ENCODE results near the gene GPN2. TPM values are rescaled to one million over a fixed set of nuclear protein-coding genes. Genes with fewer than 3 reads are reported as not detected.

Gene GPN2
- total and polyA plus RNA-seq, 7 experiments from 2014 or later: 9.1 to 50.6 (median 31.8) TPM

DNA sequence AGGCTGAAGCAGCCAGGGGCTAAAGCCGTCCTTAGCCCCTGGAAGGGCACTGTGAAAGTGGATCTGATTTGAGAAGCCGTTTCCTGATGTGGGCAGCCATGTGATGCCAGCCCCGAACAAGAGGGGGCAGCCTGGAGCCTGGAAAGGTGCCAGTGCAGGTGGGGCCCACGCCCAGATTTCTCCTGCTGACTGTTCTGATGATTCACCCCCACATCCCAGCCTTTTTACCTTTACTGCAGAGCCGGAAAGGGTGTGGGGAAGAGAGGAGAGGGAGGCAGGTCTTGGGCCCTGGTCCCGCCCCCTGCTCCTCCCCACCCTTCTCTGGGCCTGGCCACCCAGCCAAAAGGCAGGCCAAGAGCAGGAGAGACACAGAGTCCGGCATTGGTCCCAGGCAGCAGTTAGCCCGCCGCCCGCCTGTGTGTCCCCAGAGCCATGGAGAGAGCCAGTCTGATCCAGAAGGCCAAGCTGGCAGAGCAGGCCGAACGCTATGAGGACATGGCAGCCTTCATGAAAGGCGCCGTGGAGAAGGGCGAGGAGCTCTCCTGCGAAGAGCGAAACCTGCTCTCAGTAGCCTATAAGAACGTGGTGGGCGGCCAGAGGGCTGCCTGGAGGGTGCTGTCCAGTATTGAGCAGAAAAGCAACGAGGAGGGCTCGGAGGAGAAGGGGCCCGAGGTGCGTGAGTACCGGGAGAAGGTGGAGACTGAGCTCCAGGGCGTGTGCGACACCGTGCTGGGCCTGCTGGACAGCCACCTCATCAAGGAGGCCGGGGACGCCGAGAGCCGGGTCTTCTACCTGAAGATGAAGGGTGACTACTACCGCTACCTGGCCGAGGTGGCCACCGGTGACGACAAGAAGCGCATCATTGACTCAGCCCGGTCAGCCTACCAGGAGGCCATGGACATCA is 27.1 kb downstream of the GPN2 start, which contains the start of gene SFN:
SFN (plus strand) TSS at position 369 of the 904 bp plus-strand sequence; CDS start at position 433, 64 bp downstream.
- Mint-ChIP-seq H3K27me3 (no peaks in the 10 kb centered on the region), H3K4me1 (peaks cover 10 to 33% (median 24%) of the 10 kb centered on the region in 7 donors), H3K9me3 (no peaks in the 10 kb centered on the region), H3K36me3 (peaks cover 0 to 3% (median 0%) of the 10 kb centered on the region in 5 donors), H3K4me3 (peak within 1 kb of the TSS in 9 of 10 donors; percentile 86 to 100 (median 95)), H3K27ac (peak within 1 kb of the TSS in 8 of 9 donors; percentile 41 to 93 (median 68))
- H3K4me1 ChIP-seq (ENCODE audit: control insufficient read depth in 2 of 2, insufficient read depth in 2 of 2, low read length in 2 of 2): peaks cover 5 to 10% of the 10 kb centered on the region in 2 donors
- no peaks in the 10 kb centered on the region for H3K9me3 ChIP-seq (ENCODE audit: control insufficient read depth in 2 of 3, low read length in 3 of 3)
- ChIA-PET POLR2A (interaction anchor here (1.1 kb wide), 1 partner anchor 33 kb away, joined by 3 read pairs; no protein-coding TSS in a partner anchor), CTCF (interaction anchor here (0.7 to 1.7 kb wide), 4 partner anchors 12 to 616 kb away, joined by 3 to 4 read pairs (median 4); no protein-coding TSS in a partner anchor)
- H3K36me3 ChIP-seq (ENCODE audit: control insufficient read depth in 2 of 3, insufficient read depth in 3 of 3, low read length in 3 of 3): peaks cover 0 to 7% (median 0%) of the 10 kb centered on the region in 3 experiments
- intact Hi-C loops (cut with micrococcal nuclease): loop anchor here in 1 of 2 donors (5.0 kb wide), 1 partner anchor 166 kb away; the partner anchor contains the start of gene ARID1A
- no peak for ATAC-seq
- H3K4me3 ChIP-seq (ENCODE audit: low read length): peak within 1 kb of the TSS; percentile 97
- H3K27ac ChIP-seq (ENCODE audit: low read depth, low read length): peak within 1 kb of the TSS; percentile 78
- no peaks in the 10 kb centered on the region for H3K27me3 ChIP-seq (ENCODE audit: control insufficient read depth in 2 of 2, insufficient read depth in 2 of 2, low read length in 2 of 2)
- DNase-seq: peak in 6 of 9 donors; percentile 14 to 45 (median 20)

DNA sequence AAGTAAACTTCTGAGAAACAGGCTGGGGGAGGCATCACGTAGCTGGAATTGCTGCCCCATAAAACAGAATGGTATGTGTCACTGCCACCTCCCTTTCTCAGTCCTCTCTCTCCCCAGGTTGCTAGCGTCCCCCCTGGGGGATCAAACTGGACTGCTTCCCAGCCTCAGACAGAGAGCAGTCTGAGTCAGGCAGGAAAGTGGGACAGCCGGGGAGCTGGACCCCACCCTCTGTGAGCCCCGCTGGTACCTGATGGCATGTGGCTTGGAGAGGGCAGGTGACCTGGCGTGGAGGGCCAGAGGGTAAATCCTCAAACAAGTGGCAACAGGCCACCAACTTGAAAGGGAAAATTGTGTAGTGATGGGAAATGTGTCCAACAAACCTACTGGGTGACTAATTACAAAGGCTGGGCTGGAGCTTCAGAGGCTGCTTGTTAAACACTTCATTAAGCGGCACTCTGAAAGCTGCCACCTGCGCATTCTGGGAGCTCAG is 28.1 kb downstream of the GPN2 start:
- no peak for DNase-seq
- CTCF ChIA-PET: interaction anchor here (0.7 to 1.3 kb wide), 3 partner anchors 14 to 614 kb away, joined by 3 to 4 read pairs (median 3); no protein-coding TSS in a partner anchor
- Histone ChIP-seq H3K27me3 (ENCODE audit: control insufficient read depth in 2 of 2, insufficient read depth in 2 of 2, low read length in 2 of 2) (no peaks in the 10 kb centered on the region), H3K9me3 (ENCODE audit: control insufficient read depth in 2 of 3, low read length in 3 of 3) (no peaks in the 10 kb centered on the region), H3K27ac (ENCODE audit: low read depth, low read length) (no peak overlapping the region), H3K36me3 (ENCODE audit: control insufficient read depth in 2 of 3, insufficient read depth in 3 of 3, low read length in 3 of 3) (peaks cover 0 to 16% (median 0%) of the 10 kb centered on the region in 3 experiments), H3K4me1 (ENCODE audit: control insufficient read depth in 2 of 2, insufficient read depth in 2 of 2, low read length in 2 of 2) (peaks cover 5 to 10% of the 10 kb centered on the region in 2 donors), H3K4me3 (ENCODE audit: low read length) (no peak overlapping the region)
- POLR2A ChIA-PET: no interaction called here
- intact Hi-C loops (cut with micrococcal nuclease): loop anchor here in 1 of 2 donors (5.0 kb wide), 1 partner anchor 165 kb away; the partner anchor contains the start of gene ARID1A
- peaks cover 0 to 3% (median 0%) of the 10 kb centered on the region in 5 donors for H3K36me3 Mint-ChIP-seq
- ATAC-seq: no peak
- no peaks in the 10 kb centered on the region for H3K27me3 Mint-ChIP-seq
- H3K4me1 Mint-ChIP-seq: peaks cover 10 to 31% (median 24%) of the 10 kb centered on the region in 7 donors
- H3K4me3 Mint-ChIP-seq: peak overlapping the region in 4 of 10 donors; percentile 11 to 99 (median 62)
- peak overlapping the region in 1 of 9 donors; percentile 70 for H3K27ac Mint-ChIP-seq
- H3K9me3 Mint-ChIP-seq: no peaks in the 10 kb centered on the region

- H3K4me1 Mint-ChIP-seq: peaks cover 10 to 31% (median 24%) of the 10 kb centered on the region in 7 donors
- Histone ChIP-seq H3K27me3 (ENCODE audit: control insufficient read depth in 2 of 2, insufficient read depth in 2 of 2, low read length in 2 of 2) (no peaks in the 10 kb centered on the region), H3K4me3 (ENCODE audit: low read length) (no peak overlapping the region), H3K36me3 (ENCODE audit: control insufficient read depth in 2 of 3, insufficient read depth in 3 of 3, low read length in 3 of 3) (peaks cover 0 to 23% (median 0%) of the 10 kb centered on the region in 3 experiments), H3K4me1 (ENCODE audit: control insufficient read depth in 2 of 2, insufficient read depth in 2 of 2, low read length in 2 of 2) (peaks cover 5 to 10% of the 10 kb centered on the region in 2 donors), H3K9me3 (ENCODE audit: control insufficient read depth in 2 of 3, low read length in 3 of 3) (no peaks in the 10 kb centered on the region), H3K27ac (ENCODE audit: low read depth, low read length) (no peak overlapping the region)
- intact Hi-C loops (cut with micrococcal nuclease): loop anchor here in 1 of 2 donors (5.0 kb wide), 1 partner anchor 164 kb away; the partner anchor contains the start of gene ARID1A
- H3K27me3 Mint-ChIP-seq: no peaks in the 10 kb centered on the region
- ATAC-seq (no peak), DNase-seq (no peak)
- H3K9me3 Mint-ChIP-seq: no peaks in the 10 kb centered on the region
- POLR2A ChIA-PET: no interaction called here
- H3K27ac Mint-ChIP-seq: no peak overlapping the region
- no peak overlapping the region for H3K4me3 Mint-ChIP-seq
- peaks cover 0 to 4% (median 0%) of the 10 kb centered on the region in 5 donors for H3K36me3 Mint-ChIP-seq
- CTCF ChIA-PET: interaction anchor here (1.3 kb wide), 1 partner anchor 40 kb away, joined by 3 read pairs; no protein-coding TSS in a partner anchor
These were observed 28.8 kb downstream of the GPN2 start for GRCh38 chr1:26861286-26861701.

- ChIA-PET CTCF (interaction anchor here (0.7 to 1.8 kb wide), 4 partner anchors 18 to 1232 kb away, joined by 3 to 5 read pairs (median 4); no protein-coding TSS in a partner anchor), POLR2A (interaction anchor here (0.6 to 1.7 kb wide), 4 partner anchors 13 to 107 kb away, joined by 3 to 5 read pairs (median 3); no protein-coding TSS in a partner anchor)
- Mint-ChIP-seq H3K4me1 (peaks cover 4 to 23% (median 18%) of the 10 kb centered on the region in 7 donors), H3K9me3 (no peaks in the 10 kb centered on the region), H3K27ac (no peak overlapping the region), H3K27me3 (no peaks in the 10 kb centered on the region), H3K4me3 (no peak overlapping the region), H3K36me3 (peaks cover 0 to 10% (median 4%) of the 10 kb centered on the region in 5 donors)
- intact Hi-C loops (cut with micrococcal nuclease): no loop called here
- Histone ChIP-seq H3K4me3 (ENCODE audit: low read length) (no peak overlapping the region), H3K9me3 (ENCODE audit: control insufficient read depth in 2 of 3, low read length in 3 of 3) (no peaks in the 10 kb centered on the region), H3K27ac (ENCODE audit: low read depth, low read length) (no peak overlapping the region), H3K4me1 (ENCODE audit: control insufficient read depth in 2 of 2, insufficient read depth in 2 of 2, low read length in 2 of 2) (peaks cover 5 to 6% of the 10 kb centered on the region in 2 donors), H3K36me3 (ENCODE audit: control insufficient read depth in 2 of 3, insufficient read depth in 3 of 3, low read length in 3 of 3) (peaks cover 0 to 40% (median 6%) of the 10 kb centered on the region in 3 experiments), H3K27me3 (ENCODE audit: control insufficient read depth in 2 of 2, insufficient read depth in 2 of 2, low read length in 2 of 2) (no peaks in the 10 kb centered on the region)
- no peak for ATAC-seq
- DNase-seq: no peak
These were observed 31.0 kb downstream of the GPN2 start for GRCh38 chr1:26858891-26859640.

DNA sequence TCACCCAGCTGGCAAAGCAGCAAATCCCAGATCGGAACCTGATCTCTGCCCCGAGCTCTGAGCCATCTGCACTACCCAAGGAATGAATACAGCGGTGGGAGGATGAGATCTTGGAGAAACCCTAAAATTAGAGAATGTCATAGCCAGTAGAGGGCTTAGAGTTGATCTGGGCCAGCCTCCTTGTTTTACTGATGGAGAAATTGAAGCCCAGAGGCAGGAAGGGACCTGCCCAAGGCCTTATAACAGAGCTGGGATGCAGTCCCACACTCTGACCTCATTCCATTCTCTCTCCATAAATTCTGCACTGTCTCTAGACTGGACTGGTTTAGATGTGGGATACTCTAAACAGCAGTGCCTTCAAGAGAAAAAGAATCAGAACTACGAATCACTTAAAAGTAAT is 31.9 kb downstream of the GPN2 start:
- Histone ChIP-seq H3K27me3 (ENCODE audit: control insufficient read depth in 2 of 2, insufficient read depth in 2 of 2, low read length in 2 of 2) (no peaks in the 10 kb centered on the region), H3K36me3 (ENCODE audit: control insufficient read depth in 2 of 3, insufficient read depth in 3 of 3, low read length in 3 of 3) (peaks cover 0 to 49% (median 15%) of the 10 kb centered on the region in 3 experiments), H3K27ac (ENCODE audit: low read depth, low read length) (no peak overlapping the region), H3K9me3 (ENCODE audit: control insufficient read depth in 2 of 3, low read length in 3 of 3) (no peaks in the 10 kb centered on the region), H3K4me3 (ENCODE audit: low read length) (no peak overlapping the region), H3K4me1 (ENCODE audit: control insufficient read depth in 2 of 2, insufficient read depth in 2 of 2, low read length in 2 of 2) (peaks cover 0 to 5% of the 10 kb centered on the region in 2 donors)
- peaks cover 0 to 10% (median 4%) of the 10 kb centered on the region in 5 donors for H3K36me3 Mint-ChIP-seq
- DNase-seq: no peak
- no peak overlapping the region for H3K4me3 Mint-ChIP-seq
- peaks cover 2 to 18% (median 10%) of the 10 kb centered on the region in 7 donors for H3K4me1 Mint-ChIP-seq
- no peaks in the 10 kb centered on the region for H3K27me3 Mint-ChIP-seq
- intact Hi-C loops (cut with micrococcal nuclease): no loop called here
- no peak for ATAC-seq
- H3K27ac Mint-ChIP-seq: peak overlapping the region in 1 of 9 donors; percentile 49
- ChIA-PET CTCF (interaction anchor here (0.7 to 1.8 kb wide), 4 partner anchors 18 to 1233 kb away, joined by 3 to 5 read pairs (median 4); no protein-coding TSS in a partner anchor), POLR2A (interaction anchor here (1.7 kb wide), 1 partner anchor 19 kb away, joined by 3 read pairs; no protein-coding TSS in a partner anchor)
- no peaks in the 10 kb centered on the region for H3K9me3 Mint-ChIP-seq

Measured in naive thymus-derived CD4-positive, alpha-beta T cell (primary cell).